ENCODE measurements around the gene CXCL17.

DNA sequence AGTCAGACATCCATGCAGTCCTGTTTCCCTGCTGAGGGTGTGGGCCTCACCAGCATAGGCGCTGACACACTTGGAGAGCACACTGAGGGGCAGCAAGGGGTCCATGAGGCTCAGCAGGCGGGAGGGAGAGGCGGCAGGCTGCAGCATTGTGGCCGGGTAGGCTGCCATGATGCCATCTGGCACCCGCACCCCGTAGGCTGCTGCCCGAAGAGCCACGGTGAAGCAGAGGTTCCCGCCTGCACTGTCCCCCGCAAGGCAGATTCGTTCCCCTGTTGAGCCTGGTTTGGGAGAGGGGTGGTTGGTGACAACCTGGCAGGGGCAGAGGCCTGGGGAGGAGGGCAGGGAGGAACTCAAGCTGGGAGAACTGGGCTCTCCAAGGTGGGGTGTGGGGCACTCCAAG lies 36.6 kb downstream of the CXCL17 start:
- TF ChIP-seq, protein P1, sequence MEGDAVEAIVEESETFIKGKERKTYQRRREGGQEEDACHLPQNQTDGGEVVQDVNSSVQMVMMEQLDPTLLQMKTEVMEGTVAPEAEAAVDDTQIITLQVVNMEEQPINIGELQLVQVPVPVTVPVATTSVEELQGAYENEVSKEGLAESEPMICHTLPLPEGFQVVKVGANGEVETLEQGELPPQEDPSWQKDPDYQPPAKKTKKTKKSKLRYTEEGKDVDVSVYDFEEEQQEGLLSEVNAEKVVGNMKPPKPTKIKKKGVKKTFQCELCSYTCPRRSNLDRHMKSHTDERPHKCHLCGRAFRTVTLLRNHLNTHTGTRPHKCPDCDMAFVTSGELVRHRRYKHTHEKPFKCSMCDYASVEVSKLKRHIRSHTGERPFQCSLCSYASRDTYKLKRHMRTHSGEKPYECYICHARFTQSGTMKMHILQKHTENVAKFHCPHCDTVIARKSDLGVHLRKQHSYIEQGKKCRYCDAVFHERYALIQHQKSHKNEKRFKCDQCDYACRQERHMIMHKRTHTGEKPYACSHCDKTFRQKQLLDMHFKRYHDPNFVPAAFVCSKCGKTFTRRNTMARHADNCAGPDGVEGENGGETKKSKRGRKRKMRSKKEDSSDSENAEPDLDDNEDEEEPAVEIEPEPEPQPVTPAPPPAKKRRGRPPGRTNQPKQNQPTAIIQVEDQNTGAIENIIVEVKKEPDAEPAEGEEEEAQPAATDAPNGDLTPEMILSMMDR (IDR thresholded peaks at IDR 0.05; ENCODE audit: insufficient read depth, low read depth, low read length), result no peak
- TF ChIP-seq EZH2 (IDR thresholded peaks at IDR 0.05; ENCODE audit: insufficient read depth, low read length), result no peak
